ENCODE results near the gene INMT. TPM values are rescaled to one million over a fixed set of nuclear protein-coding genes. Genes with fewer than 3 reads are reported as not detected.
A peak's percentile ranks its signal among the peaks of the same experiment; 100 is the strongest.

INMT gene
- total RNA-seq, 2 donors from 2014 or later, result 88.9 to 199 TPM

GRCh38 chr7:30788640-30789333 lies 36.9 kb downstream of the INMT start:
- no peak for TF ChIP-seq CTCF (IDR thresholded peaks at IDR 0.05)
- H3K27ac ChIP-seq, result peak overlapping the region; percentile 29 to 55
- H3K4me1 ChIP-seq, result peaks cover 0 to 12% of the 10 kb centered on the region in 2 donors
- DNase-seq (ENCODE audit: low spot score), result no peak
- no peaks in the 10 kb centered on the region for H3K27me3 ChIP-seq
- no peak overlapping the region for H3K4me3 ChIP-seq
- H3K36me3 ChIP-seq, result peaks cover 19% of the 10 kb centered on the region
- no peaks in the 10 kb centered on the region for H3K9me3 ChIP-seq

GRCh38 chr7:30789334-30789711 lies 37.4 kb downstream of the INMT start:
- Histone ChIP-seq H3K36me3 (peaks cover 17% of the 10 kb centered on the region), H3K4me1 (peaks cover 0 to 12% of the 10 kb centered on the region in 2 donors), H3K27ac (peak overlapping the region; percentile 29 to 55), H3K9me3 (no peaks in the 10 kb centered on the region), H3K27me3 (no peaks in the 10 kb centered on the region), H3K4me3 (no peak overlapping the region)
- no peak for TF ChIP-seq CTCF (IDR thresholded peaks at IDR 0.05)
- peak; percentile 77 for DNase-seq (ENCODE audit: low spot score)

- DNase-seq (ENCODE audit: low spot score), result no peak
- Histone ChIP-seq H3K27me3 (no peaks in the 10 kb centered on the region), H3K4me1 (peaks cover 0 to 18% of the 10 kb centered on the region in 2 donors), H3K9me3 (no peaks in the 10 kb centered on the region), H3K27ac (no peak overlapping the region), H3K36me3 (peaks cover 13% of the 10 kb centered on the region), H3K4me3 (no peak overlapping the region)
- TF ChIP-seq CTCF (IDR thresholded peaks at IDR 0.05), result no peak
Observed at GRCh38 chr7:30790356-30790755, 38.4 kb downstream of the INMT start.

- H3K27me3 ChIP-seq, result no peaks in the 10 kb centered on the region
- peaks cover 9% of the 10 kb centered on the region for H3K36me3 ChIP-seq
- H3K4me3 ChIP-seq, result no peak overlapping the region
- TF ChIP-seq CTCF (IDR thresholded peaks at IDR 0.05), result peak in 1 of 2 donors; percentile 43
- H3K27ac ChIP-seq, result no peak overlapping the region
- DNase-seq (ENCODE audit: low spot score), result no peak
- H3K4me1 ChIP-seq, result peaks cover 0 to 26% of the 10 kb centered on the region in 2 donors
- H3K9me3 ChIP-seq, result no peaks in the 10 kb centered on the region
Observed at GRCh38 chr7:30791114-30791513, 39.2 kb downstream of the INMT start.

- Histone ChIP-seq H3K36me3 (peaks cover 9% of the 10 kb centered on the region), H3K9me3 (no peaks in the 10 kb centered on the region), H3K27ac (peak overlapping the region; percentile 41 to 61), H3K4me1 (peaks cover 0 to 53% of the 10 kb centered on the region in 2 donors), H3K4me3 (no peak overlapping the region), H3K27me3 (no peaks in the 10 kb centered on the region)
- DNase-seq (ENCODE audit: low spot score), result no peak
- TF ChIP-seq CTCF (IDR thresholded peaks at IDR 0.05), result no peak
Observed at GRCh38 chr7:30795161-30795948, 43.4 kb downstream of the INMT start.
